Kidney (tissue), 14 donors: ENCODE results near the gene FRAS1. TPM values are rescaled to one million over a fixed set of nuclear protein-coding genes. Genes with fewer than 3 reads are reported as not detected.

Experiments
- DNase-seq, 5 donors: peaks; one replicate each; pipeline ENCODE4 v3.0.0-alpha.2; 2013 to 2020
- FAIRE-seq: peaks from 2 replicates; lab custom pipeline; 2012; peaks lifted over from hg19 to GRCh38; lab: Jason Lieb, UNC
- H3K27ac ChIP-seq, 2 donors: one replicate each; pipeline ENCODE4 v1.7.0; 2013; ENCODE audit warnings: low read depth in 2 of 2, low read length in 2 of 2, inconsistent platforms in 1 of 2
- H3K27me3 ChIP-seq: one replicate; pipeline ENCODE4 v1.7.1; 2013; ENCODE audit warnings: low read length, inconsistent platforms; ENCODE audit not compliant: control insufficient read depth, insufficient read depth
- H3K36me3 ChIP-seq, 3 donors: one replicate each; pipeline versions ENCODE4 v1.7.0 to v1.7.1; 2013; ENCODE audit warnings: low read length in 3 of 3, control low read depth in 1 of 3, inconsistent platforms in 1 of 3; ENCODE audit not compliant: insufficient read depth in 3 of 3, control insufficient read depth in 2 of 3
- H3K4me1 ChIP-seq, 3 donors: one replicate each; pipeline versions ENCODE4 v1.7.0 to v1.7.1; 2013; ENCODE audit warnings: low read length in 3 of 3, inconsistent platforms in 1 of 3, low read depth in 1 of 3; ENCODE audit not compliant: control insufficient read depth in 2 of 3, insufficient read depth in 2 of 3
- H3K4me3 ChIP-seq, 3 donors: one replicate each; pipeline versions ENCODE4 v1.7.0 to v1.8.1; 2013; ENCODE audit warnings: low read length in 3 of 3, control low read depth in 1 of 3, inconsistent platforms in 1 of 3
- H3K9ac ChIP-seq, 3 donors: one replicate each; pipeline versions ENCODE4 v1.7.0 to v1.7.1; 2013; ENCODE audit warnings: low read length in 3 of 3, control low read depth in 1 of 3, inconsistent platforms in 1 of 3
- H3K9me3 ChIP-seq, 3 donors: one replicate each; pipeline versions ENCODE4 v1.7.0 to v1.7.1; 2013; ENCODE audit warnings: low read length in 3 of 3, control low read depth in 1 of 3, inconsistent platforms in 1 of 3; ENCODE audit not compliant: control insufficient read depth in 2 of 3, insufficient read depth in 1 of 3
- CTCF ChIP-seq: IDR thresholded peaks from 3 replicates; pipeline ENCODE4 v1.5.1; 2012; ENCODE audit warnings: mild to moderate bottlenecking, moderate library complexity, borderline replicate concordance; ENCODE audit not compliant: insufficient read depth; ENCODE audit errors: extremely low read depth
- intact Hi-C: fragments of 100-400 bp; cut with DNase I; formaldehyde crosslinking; loops from one replicate; pipeline ENCODE4 v1.11.1; 2022
- polyA plus RNA-seq: library from polyadenylated mRNA; stranded (reverse); fragments of 350-450 nt; fragmentation: Illumina TruSeq; extraction: RNeasy Lipid Tissue Mini Kit (QIAGEN cat#74804); gene quantifications from one replicate; pipeline ENCODE4 v1.2.3, GENCODE V29; 2014; ENCODE audit warnings: low read depth, low replicate concordance; ENCODE audit not compliant: insufficient read depth
- total RNA-seq: library from RNA; stranded (reverse); fragmentation: NEBNext Ultra II Directional; extraction: Animal tissue kit (Norgen Biotek cat#: 25700); gene quantifications from one replicate; pipeline ENCODE4 v1.2.1, GENCODE V29; 2021
- donor health status: control.
- donor health status: control.
- donor health status: control.
- donor health status: control.
- donor health status: control.
- donor health status: DM: yes; HTN: yes; CAD: no.
- donor health status: Normal renal cell carcinoma (clear cell type).

Gene FRAS1
- total and polyA plus RNA-seq, 2 donors from 2014 or later = 6.5 to 31.5 TPM

GRCh38 chr4:78070731-78071282 lies 13.7 kb downstream of the FRAS1 start:
- intact Hi-C loops = no loop called here
- DNase-seq (no peak), FAIRE-seq (no peak)
- TF ChIP-seq CTCF = no peak
- Histone ChIP-seq H3K27ac (no peak overlapping the region), H3K4me1 (peaks cover 0 to 14% (median 5%) of the 10 kb centered on the region in 3 donors), H3K9ac (no peak overlapping the region), H3K4me3 (no peak overlapping the region), H3K36me3 (peaks cover 0 to 2% (median 0%) of the 10 kb centered on the region in 3 donors), H3K27me3 (no peaks in the 10 kb centered on the region), H3K9me3 (no peaks in the 10 kb centered on the region)

DNA sequence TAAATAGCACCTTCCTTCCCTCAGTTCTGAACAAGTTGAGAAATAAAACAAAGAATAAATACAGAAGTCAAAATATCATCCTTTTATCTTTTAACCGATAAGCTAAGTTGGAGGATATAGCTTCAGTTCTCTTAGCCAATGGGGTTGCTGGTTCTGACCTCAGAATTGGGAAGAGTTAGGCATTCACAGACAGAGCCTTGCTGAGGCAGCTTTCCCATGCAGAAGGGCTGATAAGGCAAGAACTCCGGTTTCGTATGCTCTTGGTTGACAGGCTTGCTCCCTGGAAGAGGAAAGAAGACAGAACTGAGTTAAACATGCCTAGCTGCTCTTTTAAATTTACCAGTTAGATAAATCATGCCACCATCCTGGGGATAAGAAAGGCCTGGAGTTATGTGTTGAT lies 17.6 kb downstream of the FRAS1 start:
- H3K27me3 ChIP-seq = no peaks in the 10 kb centered on the region
- H3K27ac ChIP-seq = no peak overlapping the region
- H3K9ac ChIP-seq = no peak overlapping the region
- no peak for TF ChIP-seq CTCF
- peaks cover 0 to 14% (median 3%) of the 10 kb centered on the region in 3 donors for H3K4me1 ChIP-seq
- intact Hi-C loops = no loop called here
- H3K9me3 ChIP-seq = no peaks in the 10 kb centered on the region
- DNase-seq (no peak), FAIRE-seq (no peak)
- H3K36me3 ChIP-seq = no peaks in the 10 kb centered on the region
- H3K4me3 ChIP-seq = no peak overlapping the region

GRCh38 chr4:78075986-78076385 lies 18.9 kb downstream of the FRAS1 start:
- intact Hi-C loops = no loop called here
- Histone ChIP-seq H3K9ac (no peak overlapping the region), H3K4me3 (no peak overlapping the region), H3K27me3 (no peaks in the 10 kb centered on the region), H3K27ac (no peak overlapping the region), H3K9me3 (no peaks in the 10 kb centered on the region), H3K36me3 (no peaks in the 10 kb centered on the region), H3K4me1 (peaks cover 0 to 14% (median 3%) of the 10 kb centered on the region in 3 donors)
- no peak for TF ChIP-seq CTCF
- no peak for DNase-seq
- no peak for FAIRE-seq

GRCh38 chr4:78078101-78078500 lies 21.0 kb downstream of the FRAS1 start:
- no peaks in the 10 kb centered on the region for H3K27me3 ChIP-seq
- intact Hi-C loops = no loop called here
- H3K4me3 ChIP-seq = no peak overlapping the region
- no peak for TF ChIP-seq CTCF
- H3K9ac ChIP-seq = no peak overlapping the region
- no peak overlapping the region for H3K27ac ChIP-seq
- H3K36me3 ChIP-seq = no peaks in the 10 kb centered on the region
- H3K4me1 ChIP-seq = peaks cover 0 to 14% (median 3%) of the 10 kb centered on the region in 3 donors
- H3K9me3 ChIP-seq = no peaks in the 10 kb centered on the region
- DNase-seq (no peak), FAIRE-seq (no peak)
